ENCODE measurements around the gene DCST2.

DCST2 gene

DNA sequence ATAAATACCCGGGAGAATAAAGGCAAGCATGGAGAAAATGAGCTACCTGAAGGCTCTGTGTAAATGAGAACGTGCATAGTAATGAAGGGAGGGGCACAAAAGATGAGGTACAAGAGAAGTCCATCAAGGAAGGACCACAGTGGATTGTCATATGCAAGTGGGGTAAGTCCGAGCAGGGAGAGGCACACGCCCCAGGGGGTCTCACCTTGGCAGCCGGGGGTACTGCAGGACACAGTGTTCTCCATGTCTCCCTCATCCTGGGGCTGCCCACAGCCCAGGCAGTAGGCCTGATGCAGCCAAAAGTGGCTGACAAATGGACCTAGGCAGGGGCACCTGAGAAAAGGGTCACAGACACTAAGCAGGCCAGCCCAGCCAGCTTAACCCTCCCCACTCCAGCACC is 10.0 kb downstream of the DCST2 start:
- DNase-seq, result no peak

DNA sequence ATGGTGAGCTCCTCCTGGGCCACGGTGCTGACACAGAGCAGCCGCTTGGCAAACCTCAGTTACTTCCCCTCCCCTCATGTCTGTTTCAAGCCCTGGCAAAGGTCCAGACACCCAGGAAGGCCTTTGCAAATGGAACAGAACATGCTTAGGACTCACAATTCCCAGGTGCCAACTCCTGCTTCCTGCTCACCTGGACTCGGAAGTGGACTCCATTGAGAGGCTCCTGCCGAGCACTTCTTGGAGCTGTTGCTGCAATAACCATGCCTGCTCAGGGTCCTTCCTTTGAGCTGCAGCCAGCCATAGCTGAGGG is 10.7 kb downstream of the DCST2 start:
- DNase-seq, result no peak

DNA sequence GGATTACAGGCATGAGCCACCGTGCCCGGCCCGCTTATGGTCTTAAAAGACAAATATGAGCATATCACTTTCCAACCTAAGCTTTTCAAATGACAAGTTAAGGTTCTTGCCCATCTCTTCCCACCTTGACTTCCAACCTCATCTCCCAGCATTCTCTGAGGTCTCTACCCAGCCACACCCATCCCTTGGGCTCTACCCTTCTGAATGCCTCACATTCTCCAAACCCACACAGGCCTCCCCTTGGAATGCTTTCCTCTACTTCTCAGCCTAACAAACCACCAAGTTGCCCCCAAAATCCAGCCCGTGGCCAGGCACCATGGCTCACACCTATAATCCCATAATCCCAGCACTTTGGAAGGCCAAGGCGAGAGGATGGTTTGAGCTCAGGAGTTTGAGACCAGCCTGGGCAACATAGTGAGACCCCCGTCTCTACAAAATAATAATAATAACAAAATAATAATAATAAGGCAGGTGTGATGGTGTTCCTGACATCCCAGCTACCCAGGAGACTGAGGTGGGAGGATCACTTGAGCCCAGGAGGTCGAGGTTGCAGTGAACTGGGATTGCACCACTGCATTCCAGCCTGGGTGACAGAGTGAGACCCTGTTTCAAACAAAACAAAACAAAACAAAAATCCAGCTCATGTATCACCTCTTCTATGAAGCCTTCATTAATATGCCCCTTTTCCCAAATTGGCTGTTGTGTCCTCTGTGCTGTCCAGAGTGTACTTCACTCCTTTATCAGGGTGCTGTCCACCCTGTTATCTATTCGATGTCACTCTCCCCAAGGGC is 11.2 kb downstream of the DCST2 start:
- no peak for DNase-seq

DNA sequence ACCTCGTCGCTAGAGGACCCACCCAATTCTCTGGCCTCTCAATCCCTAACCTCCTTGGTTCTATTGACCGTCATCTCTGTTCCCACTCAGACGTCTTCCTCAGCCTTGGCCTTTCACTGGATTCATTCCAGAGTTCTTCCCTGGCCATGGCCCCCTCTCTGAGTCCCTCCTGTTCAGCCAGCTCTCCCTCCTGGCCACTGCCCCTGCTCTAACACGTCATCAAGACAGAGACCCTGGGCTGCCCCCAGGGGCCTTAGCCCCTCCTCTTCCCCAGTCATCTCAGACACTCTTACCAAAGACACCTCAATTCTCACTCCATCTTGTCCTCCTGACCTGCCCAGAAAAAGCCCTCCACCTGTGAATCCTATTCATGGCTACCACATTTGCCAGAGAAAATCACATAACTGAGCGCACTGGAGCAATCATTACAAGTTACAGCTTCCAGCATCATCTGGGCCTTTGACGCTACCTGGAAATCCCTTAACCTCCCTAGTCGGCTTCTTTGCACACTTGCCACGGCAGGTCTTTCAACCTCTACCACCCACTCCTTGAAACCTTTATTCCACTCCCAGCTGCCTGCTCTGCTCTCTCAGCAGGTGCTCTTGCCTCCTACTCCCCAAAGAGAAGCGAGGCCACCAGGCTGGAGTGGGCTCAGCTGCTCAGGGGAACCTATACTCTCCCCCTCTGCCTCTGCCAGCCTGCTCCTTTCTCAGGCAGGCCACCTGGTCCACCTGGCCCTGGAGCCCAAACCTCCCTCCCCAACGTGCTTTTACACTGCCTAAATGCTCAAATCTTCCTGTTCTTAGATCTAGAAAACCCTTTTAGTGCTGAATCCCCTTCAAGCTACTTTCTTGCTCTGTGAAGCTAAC is 14.0 kb downstream of the DCST2 start:
- DNase-seq, result no peak

DNA sequence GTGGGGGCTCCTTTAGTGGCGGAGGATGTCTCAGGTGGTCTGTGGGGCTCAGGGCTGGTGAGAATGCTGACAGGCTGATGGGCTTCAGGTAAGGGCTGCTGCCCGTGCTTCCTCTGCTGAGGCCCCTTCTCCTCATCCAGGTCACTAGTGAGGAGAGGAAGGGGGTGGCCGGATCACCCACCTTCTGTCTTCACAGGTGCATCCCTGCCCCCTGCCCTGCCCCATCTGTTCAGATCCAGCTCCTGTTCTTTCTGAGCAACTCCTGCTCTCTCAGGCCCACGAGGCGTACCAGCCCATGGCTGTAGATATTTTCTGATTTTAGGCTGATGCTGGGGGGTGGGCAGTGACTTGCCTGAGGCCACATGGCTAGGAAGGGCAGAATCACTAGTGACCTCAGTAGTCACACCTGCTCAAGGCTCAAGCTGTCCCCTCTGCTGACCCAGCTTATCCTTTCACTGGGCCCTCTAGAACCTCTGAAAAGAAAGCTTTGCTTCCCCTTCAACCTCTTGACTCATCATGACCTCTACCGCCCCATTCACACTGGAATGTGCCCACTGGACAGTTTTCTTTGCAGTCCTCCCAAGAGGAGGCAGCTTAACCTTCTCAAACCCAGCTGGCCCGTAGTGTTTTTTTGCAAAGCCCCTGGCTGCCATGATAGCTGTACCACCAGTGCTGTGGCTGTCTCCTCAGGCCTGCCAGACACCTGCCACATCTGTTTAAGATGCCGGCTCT is 14.8 kb downstream of the DCST2 start:
- no peak for DNase-seq

DNA sequence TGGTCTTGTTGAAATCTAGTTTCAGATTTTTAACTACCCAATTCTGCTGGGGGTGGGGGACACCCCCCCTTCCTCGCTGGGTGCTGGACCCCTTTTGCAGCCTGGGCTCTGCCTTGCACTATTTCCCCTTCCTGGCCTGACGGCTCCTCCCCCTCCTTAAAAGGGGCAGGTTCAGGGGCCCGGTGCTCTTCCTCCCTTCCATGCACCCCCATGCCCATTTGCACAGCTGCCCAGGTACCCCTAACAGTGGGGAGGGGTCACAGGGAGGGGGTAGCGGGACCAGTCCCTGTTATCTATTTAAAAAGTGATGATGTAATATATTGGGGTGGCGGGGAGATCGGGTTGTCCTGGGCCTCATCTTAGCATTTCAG is 15.7 kb downstream of the DCST2 start:
- no peak for DNase-seq

DNA sequence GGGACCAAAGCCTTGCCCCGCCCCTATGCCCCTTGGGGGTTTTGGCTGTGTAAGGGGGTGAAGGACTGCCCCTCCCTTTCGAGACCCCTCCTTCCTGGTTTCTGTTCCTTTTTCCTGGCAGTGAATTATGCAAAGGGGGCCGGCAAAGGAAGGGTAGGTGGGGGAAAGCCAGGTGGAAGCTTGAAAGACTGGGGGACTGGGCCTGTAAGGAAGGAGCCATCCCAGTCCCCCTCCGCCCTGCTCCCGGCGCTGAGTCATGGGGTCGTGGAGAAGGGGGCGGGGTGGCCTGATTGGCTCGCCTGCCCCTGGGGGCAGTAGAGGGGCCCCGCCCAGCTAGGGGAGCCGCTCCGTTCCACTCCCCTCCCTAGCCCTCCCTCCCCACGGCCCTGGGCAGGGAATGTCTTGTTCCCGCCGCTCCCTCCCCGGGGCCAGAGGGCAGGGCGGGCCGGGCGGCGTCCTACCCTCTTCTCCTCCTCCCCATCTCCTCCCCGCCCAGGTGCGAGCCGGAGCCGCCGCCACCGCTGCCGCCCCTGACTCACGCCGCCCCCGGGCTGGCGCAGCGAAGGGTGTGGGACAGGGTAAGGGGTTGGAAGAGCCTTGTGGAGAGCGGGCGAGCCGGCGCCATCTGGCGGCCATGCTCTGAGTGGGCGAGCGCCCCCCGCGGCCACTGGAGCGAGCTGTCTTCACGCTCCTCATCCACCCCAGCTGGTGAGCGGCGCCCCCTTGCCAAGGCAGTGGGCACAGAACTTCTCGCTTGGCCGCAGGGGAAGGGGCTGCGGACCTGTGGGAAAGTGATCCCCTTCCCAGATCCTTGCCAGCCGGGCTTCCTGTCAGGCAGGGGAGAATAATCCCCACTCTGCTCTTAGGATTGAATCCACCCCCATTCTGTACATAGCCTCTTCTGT is 16.3 kb downstream of the DCST2 start:
- DNase-seq, result peak; percentile 82

DNA sequence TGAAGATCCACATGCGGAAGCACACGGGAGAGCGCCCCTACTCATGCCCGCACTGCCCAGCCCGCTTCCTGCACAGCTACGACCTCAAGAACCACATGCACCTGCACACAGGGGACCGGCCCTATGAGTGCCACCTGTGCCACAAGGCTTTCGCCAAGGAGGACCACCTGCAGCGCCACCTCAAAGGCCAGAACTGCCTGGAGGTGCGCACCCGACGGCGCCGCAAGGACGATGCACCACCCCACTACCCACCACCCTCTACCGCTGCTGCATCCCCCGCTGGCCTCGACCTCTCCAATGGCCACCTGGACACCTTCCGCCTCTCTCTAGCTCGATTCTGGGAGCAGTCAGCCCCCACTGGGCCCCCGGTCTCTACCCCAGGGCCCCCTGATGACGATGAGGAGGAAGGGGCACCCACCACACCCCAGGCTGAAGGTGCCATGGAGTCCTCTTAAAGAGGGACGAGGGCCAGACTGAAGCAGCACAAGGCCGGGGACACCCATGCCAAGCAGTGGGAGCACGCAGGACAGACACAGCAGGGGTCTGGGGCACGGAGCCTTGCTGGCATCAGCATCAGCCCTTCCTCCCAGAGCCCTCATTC is 17.2 kb downstream of the DCST2 start:
- no peak for DNase-seq

DNA sequence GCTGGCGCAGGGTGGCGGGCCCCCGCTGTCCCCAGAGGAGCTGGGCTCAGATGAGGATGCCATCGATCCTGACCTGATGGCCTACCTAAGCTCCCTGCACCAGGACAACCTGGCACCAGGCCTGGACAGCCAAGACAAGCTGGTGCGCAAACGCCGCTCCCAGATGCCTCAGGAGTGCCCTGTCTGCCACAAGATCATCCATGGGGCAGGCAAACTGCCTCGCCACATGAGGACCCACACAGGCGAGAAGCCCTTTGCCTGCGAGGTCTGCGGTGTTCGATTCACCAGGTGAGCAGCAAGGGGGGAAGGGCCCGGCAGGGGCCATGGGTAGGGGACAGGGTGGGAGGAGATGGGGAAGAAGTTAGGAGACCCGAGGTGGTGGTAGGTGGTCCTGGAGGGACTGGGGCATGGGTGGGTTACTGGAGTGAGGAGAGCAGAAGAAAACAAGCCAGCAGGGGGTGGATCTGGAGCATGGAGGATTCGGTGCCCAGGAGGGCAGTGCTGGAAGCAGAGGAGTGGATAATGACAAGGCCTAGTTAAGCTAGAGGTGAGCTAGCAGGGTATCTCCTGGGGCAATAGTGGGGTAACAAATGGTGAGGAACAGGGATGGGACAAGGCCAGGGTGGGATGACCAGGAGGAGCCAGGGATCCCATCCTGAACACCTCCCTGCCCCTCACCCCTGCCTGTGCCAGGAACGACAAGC is 17.9 kb downstream of the DCST2 start:
- no peak for DNase-seq

DNA sequence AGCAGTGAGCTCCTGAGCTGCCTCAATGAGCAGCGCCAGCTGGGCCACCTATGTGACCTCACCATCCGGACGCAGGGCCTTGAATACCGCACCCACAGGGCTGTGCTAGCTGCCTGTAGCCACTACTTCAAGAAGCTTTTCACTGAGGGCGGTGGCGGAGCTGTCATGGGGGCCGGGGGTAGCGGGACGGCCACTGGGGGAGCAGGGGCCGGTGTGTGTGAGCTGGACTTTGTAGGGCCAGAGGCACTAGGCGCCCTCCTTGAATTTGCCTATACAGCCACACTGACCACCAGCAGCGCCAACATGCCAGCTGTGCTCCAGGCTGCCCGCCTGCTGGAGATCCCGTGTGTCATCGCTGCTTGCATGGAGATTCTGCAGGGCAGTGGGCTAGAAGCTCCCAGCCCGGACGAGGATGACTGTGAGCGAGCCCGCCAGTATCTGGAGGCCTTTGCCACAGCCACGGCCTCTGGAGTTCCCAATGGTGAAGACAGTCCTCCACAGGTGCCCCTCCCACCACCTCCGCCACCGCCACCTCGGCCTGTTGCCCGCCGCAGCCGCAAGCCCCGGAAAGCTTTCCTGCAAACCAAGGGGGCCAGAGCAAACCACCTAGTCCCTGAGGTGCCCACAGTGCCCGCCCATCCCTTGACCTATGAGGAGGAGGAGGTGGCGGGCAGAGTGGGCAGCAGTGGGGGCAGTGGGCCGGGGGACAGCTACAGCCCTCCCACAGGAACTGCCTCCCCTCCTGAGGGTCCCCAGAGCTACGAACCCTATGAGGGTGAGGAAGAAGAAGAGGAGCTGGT is 18.7 kb downstream of the DCST2 start:
- DNase-seq, result no peak

DNA sequence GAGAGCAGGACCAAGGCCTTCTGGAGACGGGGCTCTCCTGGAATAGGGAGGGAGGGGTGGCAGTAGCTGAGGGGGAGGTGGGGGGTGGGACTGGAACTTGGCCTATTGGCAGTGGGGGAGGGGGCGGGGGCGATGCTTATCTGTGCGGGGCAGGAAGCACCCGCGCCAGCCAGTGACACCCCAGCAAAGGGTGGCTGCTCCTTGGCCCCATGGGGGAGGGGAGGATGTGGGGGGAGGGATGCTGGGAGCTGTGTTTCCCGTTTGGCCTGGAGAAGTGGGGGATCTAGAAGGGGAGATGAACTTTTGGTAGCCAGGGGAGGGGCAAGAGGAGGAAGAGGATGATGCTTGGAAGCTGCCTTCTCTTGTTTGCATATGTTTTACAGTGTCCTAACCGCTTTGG is 19.9 kb downstream of the DCST2 start:
- DNase-seq, result no peak

DNA sequence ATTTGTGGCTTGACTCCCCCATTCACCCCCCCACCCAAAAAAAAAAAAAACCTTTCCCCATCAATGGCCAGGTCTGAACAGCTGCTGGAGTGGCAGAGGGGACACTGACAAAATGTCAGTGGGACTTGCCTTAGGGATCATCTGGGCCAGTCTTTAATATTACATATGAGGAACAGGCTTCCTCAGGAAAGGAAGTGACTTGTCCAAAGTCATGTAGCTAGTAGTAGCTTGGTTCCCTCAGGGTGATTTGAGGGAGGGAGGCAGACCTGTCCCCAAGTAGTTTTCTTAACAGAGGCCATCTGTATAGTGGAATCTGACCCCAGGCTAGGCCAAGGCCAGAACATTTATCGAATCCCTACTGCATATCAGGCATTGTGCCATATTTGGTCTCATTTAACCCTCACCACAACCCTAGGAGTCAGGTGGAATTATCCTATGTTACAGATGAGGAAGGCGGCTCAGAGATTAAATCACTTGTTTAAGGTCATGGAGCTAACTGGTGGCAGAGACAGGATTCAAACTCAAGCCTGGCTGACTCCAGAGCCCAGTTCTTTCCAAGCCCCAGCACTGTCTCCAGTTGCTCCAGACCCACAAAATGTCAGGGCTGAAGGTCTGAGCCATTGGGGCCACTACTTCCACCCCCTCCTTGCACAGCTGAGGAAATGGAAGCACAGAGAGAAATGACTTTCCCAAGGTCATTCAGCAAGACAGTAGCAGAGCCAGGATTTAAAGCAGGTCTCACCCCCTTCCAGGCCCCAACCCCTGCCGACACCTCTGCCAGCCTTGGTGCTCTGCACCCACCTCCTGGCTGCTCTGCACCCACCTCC is 20.6 kb downstream of the DCST2 start:
- no peak for DNase-seq

DNA sequence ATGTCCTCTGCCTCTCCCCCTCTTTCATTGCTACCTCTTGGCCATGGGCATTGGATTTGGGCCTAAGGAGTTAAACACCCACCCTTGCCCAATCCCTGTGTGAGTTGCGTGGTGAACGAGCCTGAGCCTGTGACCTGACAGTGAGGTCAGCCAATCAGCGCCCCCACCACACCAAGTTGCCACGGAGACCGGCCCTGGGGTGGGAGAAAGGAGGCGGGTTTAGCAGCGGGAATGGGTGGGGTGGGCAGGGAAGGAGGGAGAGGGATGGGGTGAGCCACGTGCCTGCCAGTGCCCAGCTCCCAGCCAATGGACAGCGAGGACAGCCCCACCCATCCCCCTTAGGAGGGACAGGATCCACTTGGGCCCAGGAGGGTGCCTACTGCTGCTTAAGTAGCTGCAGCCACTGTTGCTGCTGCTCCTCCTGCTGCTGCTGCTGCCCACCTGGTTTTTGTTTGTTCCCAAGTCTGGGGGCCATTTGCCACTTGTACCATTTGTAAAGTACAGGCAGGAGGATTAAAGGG is 21.5 kb downstream of the DCST2 start:
- DNase-seq, result no peak

DNA sequence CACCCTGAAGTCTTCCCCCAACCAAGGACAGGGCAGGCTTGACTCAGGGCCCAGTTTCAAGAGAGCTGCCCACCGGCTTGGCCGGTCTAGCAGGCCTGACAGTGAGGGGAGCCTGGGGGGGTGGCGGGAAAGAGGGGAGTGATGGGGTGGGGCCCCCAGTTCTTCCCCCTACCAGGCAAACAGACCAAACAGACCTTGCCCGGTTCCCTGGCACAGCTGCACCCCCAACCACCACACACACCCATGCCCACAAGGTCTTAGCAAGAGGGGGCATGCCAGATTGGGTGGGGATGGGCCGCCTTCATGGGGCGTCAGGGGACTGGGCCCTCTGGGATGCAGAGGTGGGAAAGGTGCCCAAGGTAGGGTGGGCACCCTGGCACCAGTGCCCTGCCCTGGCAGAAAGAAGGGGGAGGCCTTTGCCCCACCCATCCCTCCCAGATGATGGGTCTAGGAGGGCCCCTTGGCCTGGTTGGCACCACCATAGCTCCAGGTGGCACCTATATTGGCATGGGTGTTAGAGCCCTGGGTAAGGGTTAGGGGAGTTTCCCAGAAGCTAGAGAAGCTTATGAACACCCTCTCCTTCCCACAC is 22.1 kb downstream of the DCST2 start:
- no peak for DNase-seq

DNA sequence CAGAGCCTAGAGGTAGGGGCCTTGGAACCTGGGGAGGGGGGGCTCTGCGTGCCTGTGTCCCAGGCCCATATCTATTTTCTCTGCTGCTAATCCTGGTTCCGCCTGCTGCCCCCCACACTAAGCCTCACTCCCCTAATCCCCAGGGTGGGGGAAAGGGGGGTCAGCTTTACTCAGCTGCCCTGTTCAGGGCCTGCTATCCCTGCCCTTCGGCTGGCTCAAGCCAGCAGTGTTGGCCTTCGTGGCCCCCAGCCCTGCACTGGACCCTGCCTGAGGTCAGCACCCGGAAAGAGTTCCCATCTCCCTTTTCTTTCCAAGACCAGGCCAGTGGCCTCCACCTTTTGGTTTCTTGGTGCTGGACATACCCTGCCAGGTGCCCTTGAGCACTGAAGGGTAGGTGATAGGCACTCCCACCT is 22.6 kb downstream of the DCST2 start:
- DNase-seq, result no peak

DNA sequence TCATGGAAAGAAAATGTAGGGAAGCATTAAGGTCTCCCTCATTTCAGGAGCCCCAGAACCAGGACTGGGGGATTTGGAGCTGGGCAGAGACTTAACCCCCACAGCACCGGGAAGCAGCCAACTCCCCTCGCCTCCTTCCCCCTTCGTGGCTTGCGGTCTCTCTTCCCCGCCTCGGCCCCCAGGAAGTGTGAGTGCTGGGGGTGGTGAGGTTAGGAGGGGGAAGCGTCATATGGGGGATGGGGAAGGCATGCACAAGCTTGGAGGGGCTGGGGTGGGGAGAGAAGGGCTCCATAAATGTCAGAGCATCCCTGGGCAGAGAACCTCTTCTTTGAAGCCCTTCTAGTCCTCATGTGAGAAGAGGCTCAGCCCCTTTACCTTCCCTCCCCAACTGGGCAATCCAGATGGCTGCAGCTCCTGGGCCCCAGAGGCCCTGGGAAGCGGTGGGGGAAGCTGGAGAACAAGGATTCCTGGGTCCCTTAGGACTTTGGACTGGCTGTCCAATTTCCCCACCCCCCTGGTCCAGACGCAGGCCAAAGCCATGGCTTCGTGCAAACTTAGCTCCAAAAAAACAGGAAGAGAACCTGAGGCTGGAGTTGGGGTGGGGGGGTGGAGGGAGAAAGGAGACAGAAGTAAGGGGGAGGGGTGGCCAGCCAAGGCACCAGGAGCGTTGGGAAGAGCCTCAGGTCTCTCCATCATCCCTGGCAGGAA is 23.2 kb downstream of the DCST2 start:
- no peak for DNase-seq

DNA sequence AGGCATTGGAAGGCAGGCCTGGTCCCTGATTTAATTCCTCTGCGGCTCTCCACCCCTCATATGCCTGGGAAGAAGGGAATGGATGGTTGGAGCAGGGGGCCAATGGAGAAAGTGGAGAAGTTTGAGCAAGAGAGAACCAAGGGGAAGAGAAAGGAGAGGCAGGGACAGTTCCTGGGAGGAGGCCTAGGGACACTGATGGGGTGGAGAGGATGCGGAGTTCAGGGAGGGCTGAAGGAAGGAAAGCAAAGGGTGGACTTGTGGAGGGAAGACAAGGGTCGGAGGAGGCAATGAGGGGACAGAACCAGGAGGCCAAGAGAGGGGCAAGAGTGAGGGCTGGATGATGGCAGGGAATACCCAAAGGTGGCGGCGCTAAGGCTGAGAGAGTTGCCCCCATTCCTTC is 23.8 kb downstream of the DCST2 start:
- DNase-seq, result no peak

DNA sequence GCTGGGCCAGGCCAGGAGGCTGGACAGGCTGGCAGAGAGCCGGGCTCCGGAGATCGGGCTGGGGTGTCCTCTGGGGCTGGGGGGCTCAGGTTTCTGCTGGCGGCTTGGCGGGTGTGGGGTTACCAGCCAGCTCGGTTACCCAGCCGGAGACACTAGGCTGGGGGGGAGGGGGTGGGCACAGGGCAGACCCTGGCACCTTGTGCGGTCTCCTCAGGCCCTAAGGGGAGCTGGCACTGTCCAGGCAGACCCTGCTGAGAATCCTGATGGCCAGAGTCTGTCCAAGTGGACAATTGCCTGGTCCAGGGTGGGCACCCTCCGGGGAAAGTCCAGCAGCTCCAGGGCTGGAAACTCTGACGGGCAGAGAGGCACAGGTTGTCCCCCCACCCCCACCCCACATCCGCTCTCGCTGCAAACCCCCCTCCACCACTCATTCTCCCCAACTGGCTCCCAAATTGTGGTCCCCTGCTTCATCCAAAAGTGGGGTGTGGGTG is 24.3 kb downstream of the DCST2 start:
- no peak for DNase-seq
